ENCODE results near the gene PRKCH.

PRKCH gene

DNA sequence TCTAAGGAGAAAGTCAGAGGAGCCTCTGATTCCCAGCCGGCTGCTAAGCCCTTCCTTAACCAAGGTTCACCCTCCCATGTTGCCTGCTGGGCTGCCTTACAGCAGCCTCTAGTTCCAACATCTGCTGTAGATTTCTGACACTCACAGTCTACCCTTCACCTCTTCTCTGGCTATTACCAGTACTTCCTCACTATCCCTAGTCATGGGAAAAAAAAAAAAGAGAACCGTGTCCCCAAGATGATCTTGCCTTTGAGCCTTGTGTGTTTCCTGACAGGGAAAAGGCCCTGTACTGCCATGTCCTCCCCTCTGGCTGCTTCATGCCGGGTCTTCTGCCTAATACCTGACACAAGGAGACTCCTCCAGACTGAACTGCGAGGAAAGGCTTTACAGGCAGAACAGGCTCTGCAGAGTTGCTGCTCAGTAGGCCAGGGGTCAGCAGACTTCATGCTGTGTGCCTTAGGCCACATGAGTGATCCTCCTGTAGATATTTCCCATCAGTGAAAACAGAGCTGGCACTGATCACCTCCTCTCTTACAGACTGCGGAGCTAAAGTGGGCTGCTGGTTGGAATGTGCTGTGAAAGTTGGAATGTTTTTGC, 46.8 kb downstream of the PRKCH start:
- no peak for DNase-seq

DNA sequence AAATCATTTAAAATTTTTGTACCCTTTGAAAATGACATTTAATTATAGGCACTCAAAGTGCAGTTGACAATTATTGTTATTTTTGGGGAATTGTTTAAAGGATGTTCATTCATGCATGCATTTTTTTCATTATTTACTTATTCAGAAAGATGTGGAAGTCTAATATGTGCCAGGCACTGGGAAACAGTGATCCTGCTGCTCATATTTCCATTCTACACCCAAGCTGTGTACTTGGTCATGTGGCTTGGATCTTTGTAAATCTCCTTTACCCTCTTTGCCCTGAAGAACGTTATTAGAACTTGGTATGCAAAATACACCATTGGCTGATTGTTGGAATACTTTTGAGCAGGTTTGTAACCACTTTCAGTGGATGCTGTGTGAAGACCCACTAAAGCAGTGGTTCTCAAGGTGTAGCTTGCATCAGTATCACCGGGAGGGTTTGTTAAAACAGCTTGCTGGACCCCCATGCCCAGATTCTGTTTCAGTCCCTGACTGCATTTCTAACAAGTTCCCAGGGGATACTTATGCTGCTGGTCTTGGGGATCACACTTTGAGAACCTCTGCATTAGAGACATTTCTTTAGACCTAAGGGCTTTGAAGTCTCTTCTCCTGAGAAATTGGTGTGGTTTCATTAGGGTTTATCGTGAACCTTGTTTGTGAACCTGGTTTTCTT, 47.5 kb downstream of the PRKCH start:
- DNase-seq: no peak

DNA sequence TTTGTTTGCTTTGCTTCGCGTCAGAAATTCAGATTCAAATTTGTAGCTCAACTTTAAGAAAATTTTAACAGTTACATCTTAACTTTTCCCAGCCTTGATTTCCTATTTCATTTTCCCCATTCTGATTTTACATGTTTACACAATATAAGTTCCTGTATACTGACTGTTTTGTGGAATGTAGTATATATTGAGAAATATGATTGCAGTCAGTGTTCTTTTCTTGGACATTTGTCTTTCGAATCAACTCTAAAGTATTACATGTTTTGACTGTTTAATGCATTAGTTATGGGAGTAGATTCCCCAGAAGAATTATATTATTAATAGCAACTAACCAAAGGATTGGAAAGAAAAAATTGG, 48.1 kb downstream of the PRKCH start:
- DNase-seq: no peak

DNA sequence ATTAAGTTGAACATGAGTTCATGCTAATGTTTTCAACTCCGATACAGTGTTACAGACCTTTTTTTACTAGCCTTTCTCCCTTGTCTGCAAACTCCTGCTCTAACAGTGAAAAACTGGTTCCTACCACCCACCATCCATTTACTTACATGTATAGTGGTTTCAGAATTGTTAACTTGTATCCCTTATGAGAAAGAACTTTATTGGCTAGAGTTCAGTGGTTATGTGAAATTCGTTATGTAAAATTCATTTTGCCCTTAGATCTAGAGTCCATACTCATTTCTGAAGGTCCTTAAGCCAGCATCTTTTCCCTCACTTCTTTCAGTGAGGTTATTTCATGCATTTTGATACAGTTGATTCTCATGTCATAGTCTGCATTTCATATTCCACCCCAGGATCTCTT, 51.0 kb downstream of the PRKCH start:
- no peak for DNase-seq

DNA sequence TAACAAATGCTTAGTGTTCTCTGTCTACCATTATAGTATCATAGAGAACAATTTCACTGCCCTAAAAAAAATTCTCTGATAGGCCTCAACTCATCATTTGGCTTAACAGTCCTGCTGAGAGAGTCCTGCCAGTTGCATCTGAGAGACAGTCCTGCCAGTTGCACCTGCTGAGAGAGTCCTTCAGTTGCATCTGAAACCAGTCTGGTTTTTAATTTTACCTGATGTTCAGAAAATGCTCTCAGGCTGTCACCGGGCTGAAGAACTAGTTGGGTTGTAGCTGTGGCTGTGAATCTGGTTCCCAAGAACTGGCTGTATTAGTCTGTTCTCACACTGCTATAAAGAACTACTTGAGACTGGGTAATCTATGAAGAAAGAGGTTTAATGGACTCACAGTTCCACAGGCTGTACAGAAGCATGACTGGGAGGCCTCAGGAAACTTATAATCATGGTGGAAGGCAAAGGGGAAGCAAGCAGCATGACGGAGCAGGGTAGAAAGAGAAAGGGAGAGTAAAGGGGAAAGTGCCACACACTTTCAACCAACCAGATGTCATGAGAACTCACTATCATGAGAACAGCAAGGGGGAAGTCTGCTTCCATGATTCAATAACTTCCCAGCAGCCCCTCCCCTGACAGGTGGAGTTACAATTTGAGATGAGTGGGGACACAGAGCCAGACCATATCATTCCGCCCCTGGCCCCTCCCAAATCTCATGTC, 51.6 kb downstream of the PRKCH start:
- no peak for DNase-seq

DNA sequence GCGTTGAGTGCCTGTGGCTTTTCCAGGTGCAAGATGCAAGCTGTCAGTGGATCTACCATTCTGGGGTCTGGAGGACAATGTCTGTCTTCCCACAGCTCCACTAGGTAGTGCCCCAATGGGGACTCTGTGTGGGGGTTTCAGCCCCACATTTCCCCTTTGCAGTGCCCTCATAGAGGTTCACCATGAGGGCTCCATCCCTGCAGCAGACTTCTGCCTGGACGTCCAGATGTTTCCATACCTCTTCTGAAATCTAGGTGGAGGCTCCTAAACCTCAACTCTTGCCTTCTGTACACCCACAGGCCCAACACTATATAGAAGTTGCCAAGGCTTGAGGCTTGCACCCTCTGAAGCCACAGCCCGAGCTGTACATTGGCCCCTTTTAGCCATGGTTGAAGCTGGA, 52.9 kb downstream of the PRKCH start:
- no peak for DNase-seq

DNA sequence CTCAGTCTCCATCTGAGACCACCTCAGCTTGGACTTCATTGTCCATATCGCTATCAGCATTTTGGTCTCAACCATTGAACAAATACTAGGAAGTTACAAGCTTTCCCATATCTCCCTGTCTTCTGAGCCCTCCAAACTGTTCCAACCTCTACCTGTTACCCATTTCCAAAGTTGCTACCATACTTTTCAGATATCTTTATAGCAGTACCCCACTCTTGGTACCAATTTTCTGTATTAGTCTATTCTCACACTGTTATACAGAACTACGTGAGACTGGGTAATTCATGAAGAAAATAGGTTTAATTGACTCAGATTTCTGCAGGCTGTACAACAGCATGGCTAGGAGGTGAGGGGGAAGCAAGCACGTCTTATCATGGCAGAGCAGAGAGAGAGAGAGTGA, 53.8 kb downstream of the PRKCH start:
- no peak for DNase-seq

DNA sequence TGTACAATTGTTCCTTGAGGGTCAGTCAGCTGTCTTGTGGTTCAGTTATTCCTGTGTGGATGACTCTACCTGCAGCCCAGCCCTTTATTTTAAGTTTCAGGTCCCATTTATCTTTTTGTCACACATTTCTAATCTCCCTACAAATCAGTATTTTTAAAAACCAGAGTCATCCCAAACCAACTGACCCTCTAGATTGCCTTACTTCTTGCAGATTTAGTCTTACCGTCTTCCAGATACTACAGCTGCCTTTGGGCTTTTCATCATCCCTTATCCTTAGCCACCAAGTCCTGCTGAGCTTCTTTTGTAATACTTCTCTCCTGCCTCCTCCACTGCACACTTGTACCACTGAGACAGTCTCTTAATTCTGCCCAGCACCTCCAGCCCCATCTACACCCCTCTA, 54.9 kb downstream of the PRKCH start:
- no peak for DNase-seq

DNA sequence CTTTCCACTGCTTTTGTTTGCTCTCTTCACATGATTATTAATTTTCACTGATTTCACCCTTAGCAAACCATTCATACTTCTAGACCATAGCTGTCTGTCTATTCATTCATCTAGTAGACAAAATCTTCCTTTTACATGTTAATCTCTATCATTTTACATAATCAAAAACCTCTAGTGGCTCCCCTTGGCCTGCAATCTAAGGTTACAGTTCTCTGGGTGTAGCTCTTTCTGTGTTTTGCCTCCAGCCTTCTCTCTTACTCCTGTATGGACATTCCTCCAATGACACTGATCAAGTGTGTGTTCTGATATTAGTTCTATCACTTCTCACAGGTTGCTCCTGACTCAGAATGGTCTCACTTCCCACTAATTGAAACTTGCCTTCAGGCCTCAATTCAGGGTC, 56.4 kb downstream of the PRKCH start:
- no peak for DNase-seq

DNA sequence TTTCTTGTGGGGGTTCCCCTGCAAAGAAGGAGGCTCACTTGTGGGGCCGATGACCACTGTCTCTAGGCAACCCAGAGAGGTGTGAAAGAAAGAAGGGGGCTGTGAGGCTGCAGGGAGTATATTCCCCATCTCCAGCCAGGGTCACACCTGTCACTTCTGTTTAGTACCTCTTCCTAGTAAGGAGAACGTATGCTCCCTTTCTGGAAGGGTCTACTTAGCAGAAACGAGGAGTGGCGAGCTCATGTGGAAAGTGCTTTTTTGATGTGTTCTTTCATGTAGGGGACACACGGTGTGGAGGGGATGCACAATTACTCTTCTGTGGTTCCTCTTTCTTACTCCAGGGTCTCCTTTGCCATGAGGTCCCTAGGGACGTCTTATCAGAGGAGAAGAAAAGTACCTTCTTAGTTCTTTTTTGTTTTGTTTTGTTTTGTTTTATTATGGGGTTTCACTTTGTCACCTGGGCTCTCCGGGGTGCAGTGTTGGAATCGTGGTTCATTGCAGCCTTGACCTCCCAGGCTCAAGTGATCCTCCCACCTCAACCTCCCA, 58.3 kb downstream of the PRKCH start:
- DNase-seq: no peak

DNA sequence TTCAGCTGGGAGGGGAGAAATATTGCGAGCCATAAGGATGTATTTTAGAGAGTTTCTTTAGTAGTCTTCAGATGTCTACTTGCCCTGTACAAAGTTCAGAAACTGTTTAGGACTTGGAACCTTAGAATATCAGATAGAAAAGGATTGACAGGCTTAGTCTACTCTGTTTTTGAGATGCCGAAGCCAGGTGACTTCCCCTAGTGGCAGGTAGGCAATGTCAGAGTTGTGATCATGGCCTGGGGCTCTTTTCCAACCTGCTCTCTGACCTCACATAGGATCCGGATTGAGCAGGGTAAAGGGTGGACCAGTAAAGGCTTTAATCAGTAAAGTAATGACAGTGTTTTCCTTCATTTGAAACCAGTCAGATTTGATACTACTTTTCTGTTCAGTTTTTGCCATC, 59.6 kb downstream of the PRKCH start:
- no peak for DNase-seq

DNA sequence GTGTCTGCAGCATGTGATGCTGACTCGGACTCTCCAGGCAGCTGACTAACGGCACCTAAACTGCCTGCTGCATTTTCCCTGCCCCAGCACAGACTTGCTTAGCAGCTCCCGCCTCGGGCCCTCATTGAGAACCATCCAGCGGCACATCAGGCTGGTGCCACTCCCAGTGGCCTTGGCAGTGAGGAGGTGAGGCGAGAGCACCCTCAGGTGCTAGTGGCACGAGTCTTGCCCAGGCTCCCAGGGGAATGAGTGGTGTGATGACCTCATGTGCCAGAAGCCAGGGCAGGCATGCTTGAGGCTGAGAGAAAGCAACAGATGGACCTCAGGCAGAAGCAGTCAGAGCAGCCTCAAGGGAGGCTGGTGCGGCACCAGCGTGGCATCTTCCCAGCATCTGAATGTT, 60.2 kb downstream of the PRKCH start:
- DNase-seq: no peak

DNA sequence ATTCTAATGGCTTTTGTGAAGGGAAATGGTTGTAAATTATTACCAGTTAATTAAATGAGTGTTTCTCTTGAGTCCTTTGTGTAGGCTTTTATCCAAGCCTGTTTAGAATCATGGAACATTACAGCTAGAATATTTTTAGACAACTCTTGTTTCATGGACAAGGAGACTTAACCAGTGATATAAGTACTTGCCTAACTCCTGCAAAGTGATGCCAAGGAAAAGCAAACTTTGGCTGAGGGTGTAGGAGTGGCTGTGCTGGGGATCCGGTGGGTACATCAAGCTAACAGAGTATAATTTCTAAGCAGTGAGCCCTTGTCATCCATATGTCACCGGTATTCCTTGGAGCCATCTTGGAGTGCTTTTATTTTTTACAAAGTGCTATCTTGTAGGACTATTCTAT, 61.5 kb downstream of the PRKCH start:
- no peak for DNase-seq

DNA sequence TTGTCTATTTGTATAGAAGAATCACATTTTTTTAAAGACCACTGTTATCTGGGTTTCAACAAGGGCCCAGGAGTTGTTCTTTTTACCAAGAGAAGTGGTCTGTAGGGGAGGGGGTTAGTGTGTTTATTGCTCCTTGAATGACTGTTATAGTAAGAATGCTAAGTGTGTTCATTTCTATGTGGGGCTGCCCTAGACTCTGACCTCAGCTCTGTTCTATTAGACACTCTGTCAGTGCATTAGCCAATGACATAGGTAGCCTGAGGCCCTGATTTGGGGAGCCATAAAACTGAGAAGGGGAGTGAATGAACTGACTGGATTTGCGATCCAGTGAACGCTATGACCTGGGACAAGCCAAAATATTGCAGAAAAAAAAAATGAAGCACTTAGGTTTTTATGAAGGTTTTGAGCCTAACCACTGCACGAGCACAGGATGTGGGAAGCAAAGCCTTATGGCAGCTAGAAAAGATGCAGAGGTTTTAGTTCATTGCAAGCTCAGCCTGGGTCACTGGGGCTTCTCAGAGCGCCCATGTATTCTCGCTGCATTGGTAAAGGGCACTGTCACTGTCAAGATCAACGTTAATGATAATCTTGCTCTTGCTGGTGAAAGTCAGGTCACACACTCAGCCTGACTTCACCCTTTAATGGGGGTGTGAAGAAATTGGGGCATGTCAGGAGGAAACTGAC, 63.8 kb downstream of the PRKCH start:
- DNase-seq: no peak

DNA sequence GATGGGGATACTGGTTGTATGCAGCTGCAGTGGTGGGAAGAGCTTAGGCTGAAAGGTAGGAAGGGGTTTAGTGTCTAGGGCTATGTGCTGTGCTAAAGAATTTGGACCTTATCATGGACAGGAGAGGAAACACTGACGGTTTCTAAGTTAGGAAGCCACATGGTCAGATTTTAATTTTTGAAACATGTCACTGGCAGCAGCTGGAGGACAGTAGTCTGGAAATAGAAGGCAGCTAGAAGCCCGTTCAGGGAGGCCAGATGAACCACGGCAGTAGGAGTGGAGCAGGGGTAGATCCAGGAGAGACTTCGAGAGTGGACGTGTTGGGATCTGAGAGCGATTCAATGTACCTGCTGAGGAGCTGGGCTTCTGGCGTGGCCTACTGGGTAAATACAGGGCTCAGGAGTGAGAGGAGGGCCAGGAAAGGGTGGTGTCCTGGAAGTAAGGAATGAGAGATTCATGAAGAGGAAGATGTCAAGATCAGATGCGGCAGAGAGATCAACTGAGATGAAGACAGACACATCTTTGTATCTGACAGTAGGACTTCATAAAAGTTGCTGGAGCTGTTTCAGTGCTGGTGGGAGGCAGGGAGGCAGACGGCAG, 64.9 kb downstream of the PRKCH start:
- no peak for DNase-seq

DNA sequence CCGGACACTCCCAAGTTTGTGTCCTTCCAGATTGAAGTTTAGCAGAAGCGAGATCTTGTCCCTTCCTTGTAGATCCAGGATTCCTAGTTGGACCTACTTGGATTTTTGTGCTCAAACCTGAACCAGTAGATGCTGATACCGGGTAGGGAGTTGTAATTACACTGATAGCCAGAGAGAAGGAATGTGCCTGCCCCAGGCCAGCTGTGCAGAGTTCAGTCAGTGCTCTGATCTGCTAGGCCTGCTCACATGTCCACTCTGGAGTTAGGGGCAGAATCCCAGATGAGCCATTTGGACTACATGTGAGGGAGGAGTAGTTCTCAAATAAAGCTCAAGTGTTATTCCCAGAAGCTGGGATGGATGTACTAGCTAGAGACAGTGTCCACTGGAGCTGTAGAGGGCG, 65.7 kb downstream of the PRKCH start:
- DNase-seq: no peak

DNA sequence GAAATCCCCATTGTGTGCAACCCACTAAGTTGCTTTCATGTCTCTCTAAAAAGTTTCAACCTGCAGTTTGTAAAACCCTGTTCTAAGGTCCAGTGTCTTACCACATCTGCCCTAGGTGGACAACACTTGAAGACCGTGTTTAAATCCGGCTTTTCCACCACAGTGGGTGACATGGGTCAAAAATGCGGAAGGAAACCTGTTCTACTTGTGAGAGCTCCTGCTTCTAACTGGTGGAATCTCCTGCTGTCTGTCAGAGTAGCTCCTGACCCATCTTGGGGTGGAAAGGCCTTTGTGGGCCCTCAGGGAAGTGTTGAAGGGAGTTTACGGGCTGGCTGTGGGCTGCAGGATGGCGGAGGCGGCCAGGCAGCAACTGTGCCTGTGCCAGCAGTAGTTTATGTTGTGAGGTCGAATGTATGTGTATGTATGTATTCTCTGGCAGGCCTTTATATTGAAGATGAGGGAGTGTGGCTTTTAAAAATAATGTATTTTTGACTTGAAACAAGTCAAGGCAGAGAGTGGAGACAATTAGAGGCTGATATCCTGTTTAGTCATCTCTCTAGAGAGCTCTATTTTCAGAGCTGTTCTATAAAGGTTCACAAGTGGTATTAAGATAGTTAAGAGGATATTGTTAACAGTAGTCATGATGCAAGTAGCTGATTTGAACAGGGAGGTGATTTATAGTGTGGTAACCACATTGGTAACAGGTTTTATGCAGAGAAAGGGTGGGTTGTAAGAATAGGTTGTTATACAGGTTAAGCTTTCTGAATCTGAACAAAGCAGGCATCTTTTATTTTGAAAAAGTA, 67.0 kb downstream of the PRKCH start:
- no peak for DNase-seq

DNA sequence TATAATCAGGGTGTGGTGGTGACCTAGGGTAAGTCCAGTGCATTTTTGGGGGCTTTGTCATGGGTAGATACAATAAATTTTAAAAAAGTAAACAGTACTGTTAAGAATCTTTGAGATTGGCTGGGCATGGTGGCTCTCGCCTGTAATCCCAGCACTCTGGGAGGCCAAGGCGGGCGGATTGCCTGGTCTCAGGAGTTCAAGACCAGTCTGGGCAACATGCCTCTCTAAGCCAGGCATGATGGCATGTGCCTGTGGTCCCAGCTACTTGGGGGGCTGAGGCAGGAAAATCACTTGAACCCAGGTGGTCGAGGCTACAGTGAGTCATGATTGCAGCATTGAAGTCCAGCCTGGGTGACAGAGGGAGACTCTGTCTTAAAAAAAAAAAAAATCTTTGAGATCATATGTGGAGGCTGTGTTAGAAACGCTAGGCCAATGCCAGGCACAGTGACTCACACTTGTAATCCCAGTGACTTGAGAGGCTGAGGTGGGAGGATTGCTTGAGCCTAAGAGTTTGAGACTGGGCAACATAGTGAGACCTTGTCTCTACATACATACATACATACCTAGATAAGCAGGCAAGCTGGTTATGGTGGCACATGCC, 67.7 kb downstream of the PRKCH start:
- DNase-seq: no peak

DNA sequence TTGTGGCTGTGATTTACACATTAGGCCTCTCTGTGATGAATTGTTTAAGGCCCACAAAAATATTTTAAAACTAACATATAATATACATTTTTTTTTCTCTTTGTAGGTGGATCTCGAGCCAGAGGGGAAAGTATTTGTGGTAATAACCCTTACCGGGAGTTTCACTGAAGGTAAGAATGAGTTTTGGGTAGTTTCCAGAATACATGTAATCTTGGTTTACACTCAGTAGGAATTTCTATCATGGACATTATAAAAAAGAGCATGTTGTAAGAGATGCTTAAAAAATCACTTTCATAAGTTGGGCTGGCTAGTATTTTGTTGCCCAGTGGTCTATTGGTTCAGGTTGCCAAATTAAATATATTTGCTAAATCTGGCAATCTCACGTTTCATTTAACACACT, 69.7 kb downstream of the PRKCH start:
- no peak for DNase-seq

DNA sequence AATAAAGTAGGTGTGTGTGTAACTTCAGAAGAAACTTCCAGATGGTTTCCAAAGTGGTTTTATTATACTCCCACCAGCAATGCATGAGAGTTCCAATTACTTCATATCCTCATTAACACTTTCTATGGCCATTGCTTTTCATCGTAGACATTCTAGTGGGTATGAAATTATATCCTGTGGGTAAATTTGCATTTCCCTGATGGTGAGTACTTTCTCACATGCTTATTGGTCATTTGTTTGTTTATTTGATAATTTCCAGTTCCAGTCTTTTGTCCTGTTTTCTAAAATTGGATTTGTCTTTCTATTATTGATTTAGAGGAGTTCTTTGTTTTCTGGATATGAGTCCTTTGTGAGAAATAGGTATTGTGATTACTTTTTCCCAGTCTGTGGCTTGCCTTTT, 70.9 kb downstream of the PRKCH start:
- no peak for DNase-seq

DNA sequence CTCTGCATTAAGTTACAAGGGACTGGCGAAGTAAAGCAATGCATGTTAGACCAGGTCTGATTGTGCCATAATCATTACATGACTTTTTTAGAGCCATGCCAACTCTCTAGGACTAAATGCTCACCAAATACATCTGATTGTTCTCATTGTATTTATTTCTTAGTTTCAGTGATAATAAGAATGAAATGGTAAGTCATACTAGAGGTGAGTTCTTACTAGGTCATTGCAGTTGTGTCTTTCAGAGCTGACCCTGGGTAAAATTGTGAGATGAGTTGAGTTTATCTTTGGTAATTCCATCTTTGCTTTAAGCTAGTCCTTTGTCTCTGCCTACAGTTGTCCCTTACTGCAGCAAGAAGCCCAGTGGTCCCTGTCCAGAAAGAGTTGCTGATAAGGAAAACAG, 73.2 kb downstream of the PRKCH start:
- DNase-seq: no peak

DNA sequence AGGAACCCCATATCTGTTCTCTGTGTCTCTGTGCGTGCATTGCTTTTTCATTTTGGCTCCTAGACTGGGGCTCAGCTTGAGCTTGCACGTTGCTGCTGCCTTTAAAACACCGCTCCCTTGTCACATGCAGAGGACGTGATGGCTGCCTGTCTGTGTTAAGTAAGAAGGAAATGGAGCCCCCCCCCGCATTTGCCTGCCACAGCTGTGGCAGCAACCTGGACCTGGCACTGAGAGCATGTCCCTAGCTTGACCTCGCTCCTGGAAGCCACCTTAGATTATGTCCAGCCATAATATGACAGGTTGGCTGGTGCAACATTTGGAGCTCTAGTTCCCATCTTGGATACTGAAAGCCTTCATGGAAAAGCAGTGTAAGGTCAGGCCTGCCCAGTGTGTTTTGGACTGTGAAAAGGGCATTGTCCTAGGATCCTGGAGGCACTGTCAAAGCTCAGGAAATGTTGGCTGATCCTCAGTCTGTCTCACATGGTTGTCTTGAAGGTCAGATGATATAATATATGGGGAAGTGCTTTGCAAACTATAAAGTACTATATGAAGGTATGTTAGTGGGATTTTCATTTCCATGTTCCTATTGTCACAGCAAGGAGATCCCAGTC, 73.8 kb downstream of the PRKCH start:
- no peak for DNase-seq
